Esophagus (tissue), 2 donors: ENCODE measurements around the gene GSAP. TPM values are rescaled to one million over a fixed set of nuclear protein-coding genes. Genes with fewer than 3 reads are reported as not detected.

Experiments
- H3K27ac ChIP-seq, 2 donors: one replicate each; pipeline ENCODE4 v1.5.1; 2013; ENCODE audit warnings: low read depth in 2 of 2, mild to moderate bottlenecking in 2 of 2, inconsistent platforms in 1 of 2, low read length in 1 of 2, moderate library complexity in 1 of 2
- H3K27me3 ChIP-seq, 2 donors: one replicate each; pipeline ENCODE4 v1.6.1; 2013; ENCODE audit warnings: low read length in 2 of 2, control low read depth in 1 of 2, mild to moderate bottlenecking in 1 of 2; ENCODE audit not compliant: insufficient read depth in 2 of 2, control insufficient read depth in 1 of 2
- H3K36me3 ChIP-seq, 2 donors: one replicate each; pipeline ENCODE4 v1.6.1; 2013; ENCODE audit warnings: low read length in 1 of 2; ENCODE audit not compliant: control insufficient read depth in 2 of 2, insufficient read depth in 2 of 2
- H3K4me1 ChIP-seq, 2 donors: one replicate each; pipeline ENCODE4 v1.6.1; 2013; ENCODE audit warnings: low read length in 1 of 2; ENCODE audit not compliant: control insufficient read depth in 2 of 2, insufficient read depth in 2 of 2
- H3K4me3 ChIP-seq, 2 donors: one replicate each; pipeline ENCODE4 v1.5.1; 2013; ENCODE audit warnings: low read length in 2 of 2, mild to moderate bottlenecking in 2 of 2, low read depth in 1 of 2, moderate library complexity in 1 of 2
- H3K9me3 ChIP-seq, 2 donors: one replicate each; pipeline ENCODE4 v1.6.1; 2013; ENCODE audit warnings: mild to moderate bottlenecking in 2 of 2, low read depth in 1 of 2, low read length in 1 of 2, moderate library complexity in 1 of 2; ENCODE audit not compliant: control insufficient read depth in 2 of 2, insufficient read depth in 1 of 2
- WGBS, 2 donors: extraction: QIAGEN DNeasy Blood & Tissue Kit; methylation state at CpG; one replicate each; pipeline ENCODE4 v1.1.7; 2013; 5-methylcytosine and 5-hydroxymethylcytosine counted together
- polyA plus RNA-seq, 2 donors: library from polyadenylated mRNA; stranded (reverse); fragments of 200-250 nt; gene quantifications; one replicate each; pipeline ENCODE4 v1.2.3, GENCODE V29; 2013
- donor health status: healthy with polysubstance abuse.
- donor health status: Bipolar disorder and iron deficiency.

GSAP gene
- polyA plus RNA-seq, 2 donors: 4.4 to 13.8 TPM

DNA sequence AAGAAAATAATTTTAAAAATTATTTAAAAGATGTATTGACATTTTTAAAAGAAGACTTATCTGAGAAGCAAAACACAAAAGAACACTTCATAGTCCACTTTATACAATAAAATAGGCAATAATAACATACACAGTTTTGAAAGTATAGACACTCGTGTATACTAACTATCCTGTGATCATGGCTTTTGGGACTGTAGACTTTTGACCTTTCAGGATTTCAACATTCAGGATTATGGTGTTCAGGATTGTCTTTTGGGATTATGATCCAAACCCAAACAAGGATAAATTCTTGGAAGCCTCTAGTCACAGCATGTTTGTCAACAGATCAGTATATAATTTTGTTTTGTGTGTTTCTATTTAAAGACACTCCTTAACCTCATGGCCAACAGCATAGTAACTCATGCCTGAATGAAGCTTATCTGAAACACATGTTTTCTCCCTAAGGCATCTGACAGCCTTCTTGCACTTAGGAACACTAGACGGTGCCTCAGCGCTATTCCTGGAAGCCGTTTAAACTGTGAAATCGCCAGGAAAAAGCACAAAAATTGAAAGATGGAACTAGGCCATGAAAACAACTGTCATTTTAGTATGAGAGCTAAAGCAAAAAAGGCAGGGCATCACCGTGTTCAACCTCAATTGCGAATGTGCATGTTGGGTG, 29.9 kb downstream of the GSAP start:
- H3K4me3 ChIP-seq: no peak overlapping the region
- no peaks in the 10 kb centered on the region for H3K4me1 ChIP-seq
- no peak overlapping the region for H3K27ac ChIP-seq
- H3K27me3 ChIP-seq: no peaks in the 10 kb centered on the region
- no peaks in the 10 kb centered on the region for H3K9me3 ChIP-seq
- H3K36me3 ChIP-seq: peaks cover 0 to 2% of the 10 kb centered on the region in 2 donors
- WGBS, 2 donors: 85 to 86% methylated on average over 7 of the region's 7 CpGs

GRCh38 chr7:77383333-77383740, 32.8 kb downstream of the GSAP start:
- 69 to 70% methylated on average over 6 of the region's 6 CpGs for WGBS, 2 donors
- no peak overlapping the region for H3K27ac ChIP-seq
- H3K36me3 ChIP-seq: peaks cover 0 to 5% of the 10 kb centered on the region in 2 donors
- H3K4me3 ChIP-seq: no peak overlapping the region
- no peaks in the 10 kb centered on the region for H3K27me3 ChIP-seq
- no peaks in the 10 kb centered on the region for H3K9me3 ChIP-seq
- H3K4me1 ChIP-seq: no peaks in the 10 kb centered on the region

DNA sequence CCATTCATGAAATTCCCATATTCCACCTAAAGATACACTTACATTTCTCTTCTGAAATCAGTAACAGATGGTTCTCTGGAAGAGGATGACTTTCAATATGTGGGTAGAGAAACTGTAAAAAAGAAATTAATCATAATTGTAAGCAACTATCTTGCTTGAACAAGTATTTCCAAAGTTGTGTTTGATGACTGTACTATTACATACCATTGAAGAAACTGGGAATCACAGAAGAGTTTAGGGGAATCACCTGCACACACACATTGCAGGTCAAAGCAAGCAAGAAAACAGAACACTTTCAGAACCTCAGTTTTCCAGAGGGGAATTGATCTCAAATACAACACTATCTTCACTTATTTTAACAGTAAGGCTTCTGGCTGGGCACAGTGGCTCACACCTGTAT, 33.6 kb downstream of the GSAP start:
- H3K4me3 ChIP-seq: no peak overlapping the region
- H3K36me3 ChIP-seq: peaks cover 0 to 5% of the 10 kb centered on the region in 2 donors
- H3K27ac ChIP-seq: no peak overlapping the region
- H3K4me1 ChIP-seq: no peaks in the 10 kb centered on the region
- no peaks in the 10 kb centered on the region for H3K27me3 ChIP-seq
- H3K9me3 ChIP-seq: no peaks in the 10 kb centered on the region

GRCh38 chr7:77378584-77378983, 37.6 kb downstream of the GSAP start:
- Histone ChIP-seq H3K36me3 (peaks cover 0 to 6% of the 10 kb centered on the region in 2 donors), H3K4me1 (no peaks in the 10 kb centered on the region), H3K4me3 (no peak overlapping the region), H3K9me3 (no peaks in the 10 kb centered on the region), H3K27me3 (no peaks in the 10 kb centered on the region), H3K27ac (no peak overlapping the region)
- WGBS, 2 donors: 89 to 93% methylated on average over 3 of the region's 3 CpGs

- 68 to 71% methylated on average over 1 of the region's 1 CpG for WGBS, 2 donors
- no peak overlapping the region for H3K4me3 ChIP-seq
- H3K9me3 ChIP-seq: no peaks in the 10 kb centered on the region
- H3K4me1 ChIP-seq: no peaks in the 10 kb centered on the region
- no peaks in the 10 kb centered on the region for H3K27me3 ChIP-seq
- H3K27ac ChIP-seq: no peak overlapping the region
- peaks cover 2 to 4% of the 10 kb centered on the region in 2 donors for H3K36me3 ChIP-seq
These were observed 45.5 kb downstream of the GSAP start for GRCh38 chr7:77370606-77371005.

DNA sequence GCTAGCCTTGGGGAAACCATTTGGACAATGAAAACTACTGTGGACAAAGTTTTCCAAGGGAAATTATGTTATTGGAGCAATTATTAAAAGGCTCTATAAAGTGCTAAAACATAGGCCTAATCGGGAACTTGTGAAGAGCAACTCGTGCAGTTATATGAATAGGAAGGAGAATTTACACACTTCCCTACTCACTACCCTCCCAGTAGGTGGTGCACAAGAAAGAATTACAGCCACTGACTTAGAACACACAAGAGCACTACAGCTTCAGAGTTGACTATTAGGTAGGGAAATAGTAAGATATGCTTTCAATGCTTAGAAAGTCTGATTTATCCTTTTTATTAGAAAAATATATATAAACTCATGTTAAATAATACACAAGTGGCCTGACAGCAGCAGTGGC, 47.2 kb downstream of the GSAP start:
- Histone ChIP-seq H3K27ac (no peak overlapping the region), H3K36me3 (peaks cover 0 to 4% of the 10 kb centered on the region in 2 donors), H3K27me3 (no peaks in the 10 kb centered on the region), H3K4me1 (no peaks in the 10 kb centered on the region), H3K4me3 (no peak overlapping the region), H3K9me3 (no peaks in the 10 kb centered on the region)
- 65 to 74% methylated on average over 2 of the region's 2 CpGs for WGBS, 2 donors

- Histone ChIP-seq H3K27ac (no peak overlapping the region), H3K27me3 (no peaks in the 10 kb centered on the region), H3K4me3 (no peak overlapping the region), H3K36me3 (peaks cover 0 to 4% of the 10 kb centered on the region in 2 donors), H3K4me1 (no peaks in the 10 kb centered on the region), H3K9me3 (no peaks in the 10 kb centered on the region)
- WGBS, 2 donors: 91 to 95% methylated on average over 4 of the region's 4 CpGs
These were observed 48.2 kb downstream of the GSAP start for GRCh38 chr7:77367976-77368375.

GRCh38 chr7:77362905-77363304, 53.2 kb downstream of the GSAP start:
- no peak overlapping the region for H3K4me3 ChIP-seq
- no peaks in the 10 kb centered on the region for H3K9me3 ChIP-seq
- no peaks in the 10 kb centered on the region for H3K36me3 ChIP-seq
- no peaks in the 10 kb centered on the region for H3K27me3 ChIP-seq
- no peaks in the 10 kb centered on the region for H3K4me1 ChIP-seq
- no peak overlapping the region for H3K27ac ChIP-seq
- WGBS, 2 donors: 67% methylated on average over 1 of the region's 1 CpG

- Histone ChIP-seq H3K36me3 (peaks cover 0 to 2% of the 10 kb centered on the region in 2 donors), H3K9me3 (no peaks in the 10 kb centered on the region), H3K27ac (no peak overlapping the region), H3K27me3 (no peaks in the 10 kb centered on the region), H3K4me1 (no peaks in the 10 kb centered on the region), H3K4me3 (no peak overlapping the region)
- 90 to 96% methylated on average over 3 of the region's 3 CpGs for WGBS, 2 donors
These were observed 55.2 kb downstream of the GSAP start for GRCh38 chr7:77360969-77361368.

DNA sequence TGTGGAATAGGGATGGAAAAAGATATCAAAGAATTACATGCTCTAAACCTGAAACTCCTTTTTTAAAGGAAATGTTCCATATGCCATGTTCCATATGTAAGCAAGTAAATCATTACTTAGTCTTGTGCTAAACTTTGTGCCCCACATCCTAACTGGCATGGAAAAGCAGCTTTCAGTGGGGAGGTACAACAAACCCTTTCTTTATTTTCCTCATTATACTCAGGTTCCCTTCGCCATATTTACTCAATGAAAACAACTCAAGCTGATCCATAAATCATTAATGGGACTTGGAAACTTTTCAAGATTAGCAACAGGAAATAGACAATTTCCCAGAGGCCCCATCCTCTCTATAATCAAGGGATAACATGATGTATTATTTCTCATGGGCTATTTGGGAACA, 56.0 kb downstream of the GSAP start:
- 43 to 75% methylated on average over 1 of the region's 1 CpG for WGBS, 2 donors
- Histone ChIP-seq H3K9me3 (no peaks in the 10 kb centered on the region), H3K36me3 (peaks cover 0 to 2% of the 10 kb centered on the region in 2 donors), H3K4me1 (no peaks in the 10 kb centered on the region), H3K27me3 (no peaks in the 10 kb centered on the region), H3K27ac (no peak overlapping the region), H3K4me3 (no peak overlapping the region)
